GM12873 (cell line): ENCODE data around the gene DDAH2.

ENCODE experiments used
- TF ChIP-seq, protein P1 (sequence below): IDR thresholded peaks from 2 replicates; pipeline ENCODE4 v1.5.1; 2012; ENCODE audit warnings: low read depth, mild to moderate bottlenecking, moderate library complexity, low read length, control low read depth; ENCODE audit not compliant: insufficient read depth; ENCODE audit errors: missing control alignments

The DDAH2 gene

DNA sequence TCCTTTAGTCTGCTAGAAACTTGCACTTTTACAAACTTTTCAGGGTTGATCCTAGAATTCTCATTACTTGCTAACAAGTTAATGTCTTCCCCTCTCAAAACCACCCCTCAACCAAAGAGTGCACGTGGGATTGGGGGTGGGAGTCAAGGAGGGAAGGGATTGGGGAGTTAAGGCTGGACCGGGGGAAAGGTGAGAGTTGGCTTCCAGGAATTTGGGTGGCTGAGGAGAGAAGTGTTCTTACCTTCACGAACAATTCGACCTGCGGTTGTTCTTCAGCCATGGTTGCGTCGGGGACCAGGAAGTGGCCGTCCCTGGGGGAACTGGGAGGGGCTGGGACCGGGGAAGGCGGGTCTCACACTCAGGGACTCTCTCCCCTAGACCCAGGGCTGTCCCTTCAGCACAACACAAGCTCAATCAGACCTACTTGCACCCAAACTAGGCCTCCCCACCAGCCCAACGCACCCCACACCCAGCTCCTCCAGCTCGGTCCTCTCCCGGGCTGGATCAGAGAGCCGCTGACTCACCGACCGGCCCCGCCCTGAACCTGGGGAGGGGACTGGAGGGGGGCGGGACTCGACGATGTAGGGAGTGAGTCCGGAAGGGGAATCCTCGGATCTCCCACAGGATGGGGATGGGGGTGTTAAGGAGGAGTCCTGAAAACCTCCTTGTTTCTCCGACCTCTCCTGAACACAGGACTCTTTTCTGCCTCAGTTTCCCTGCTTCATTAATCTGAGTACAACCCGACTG lies 7.1 kb upstream of the DDAH2 start, which contains the start of gene CLIC1:
Gene CLIC1, minus strand, starts transcription at position 510 of the 747 bp plus-strand sequence. Its CDS starts 230 bp downstream, at position 280.
- TF ChIP-seq, protein P1, sequence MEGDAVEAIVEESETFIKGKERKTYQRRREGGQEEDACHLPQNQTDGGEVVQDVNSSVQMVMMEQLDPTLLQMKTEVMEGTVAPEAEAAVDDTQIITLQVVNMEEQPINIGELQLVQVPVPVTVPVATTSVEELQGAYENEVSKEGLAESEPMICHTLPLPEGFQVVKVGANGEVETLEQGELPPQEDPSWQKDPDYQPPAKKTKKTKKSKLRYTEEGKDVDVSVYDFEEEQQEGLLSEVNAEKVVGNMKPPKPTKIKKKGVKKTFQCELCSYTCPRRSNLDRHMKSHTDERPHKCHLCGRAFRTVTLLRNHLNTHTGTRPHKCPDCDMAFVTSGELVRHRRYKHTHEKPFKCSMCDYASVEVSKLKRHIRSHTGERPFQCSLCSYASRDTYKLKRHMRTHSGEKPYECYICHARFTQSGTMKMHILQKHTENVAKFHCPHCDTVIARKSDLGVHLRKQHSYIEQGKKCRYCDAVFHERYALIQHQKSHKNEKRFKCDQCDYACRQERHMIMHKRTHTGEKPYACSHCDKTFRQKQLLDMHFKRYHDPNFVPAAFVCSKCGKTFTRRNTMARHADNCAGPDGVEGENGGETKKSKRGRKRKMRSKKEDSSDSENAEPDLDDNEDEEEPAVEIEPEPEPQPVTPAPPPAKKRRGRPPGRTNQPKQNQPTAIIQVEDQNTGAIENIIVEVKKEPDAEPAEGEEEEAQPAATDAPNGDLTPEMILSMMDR, result no peak

DNA sequence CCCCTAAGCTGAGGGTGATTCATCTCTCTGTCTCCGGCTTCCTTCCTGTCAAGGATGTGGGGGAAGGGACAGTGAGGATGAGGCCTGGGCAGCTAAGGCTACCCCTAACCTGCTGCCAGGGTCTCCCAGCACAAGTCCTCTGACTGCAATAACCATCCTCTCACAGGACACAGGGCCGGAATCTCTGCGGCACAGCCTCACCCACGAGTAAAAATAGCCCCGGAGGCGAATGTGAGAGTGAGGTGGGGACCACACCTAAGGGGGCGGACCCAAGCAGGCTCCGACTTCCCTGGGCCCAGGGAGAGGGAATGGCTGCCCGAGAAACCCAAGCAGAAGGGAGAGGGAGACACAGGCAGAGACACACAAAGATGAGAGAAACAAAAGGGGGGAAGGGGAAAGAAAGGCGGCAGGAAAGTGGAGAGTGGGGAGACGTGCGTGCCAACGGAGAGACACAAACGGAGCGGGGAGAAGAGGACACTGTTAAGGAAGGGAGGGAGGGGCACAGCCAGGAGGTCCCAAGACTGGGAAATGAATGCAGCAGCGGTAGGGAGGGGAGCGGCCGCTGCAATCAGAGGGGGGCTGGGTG lies 5.8 kb upstream of the DDAH2 start:
- TF ChIP-seq, protein P1, result no peak

DNA sequence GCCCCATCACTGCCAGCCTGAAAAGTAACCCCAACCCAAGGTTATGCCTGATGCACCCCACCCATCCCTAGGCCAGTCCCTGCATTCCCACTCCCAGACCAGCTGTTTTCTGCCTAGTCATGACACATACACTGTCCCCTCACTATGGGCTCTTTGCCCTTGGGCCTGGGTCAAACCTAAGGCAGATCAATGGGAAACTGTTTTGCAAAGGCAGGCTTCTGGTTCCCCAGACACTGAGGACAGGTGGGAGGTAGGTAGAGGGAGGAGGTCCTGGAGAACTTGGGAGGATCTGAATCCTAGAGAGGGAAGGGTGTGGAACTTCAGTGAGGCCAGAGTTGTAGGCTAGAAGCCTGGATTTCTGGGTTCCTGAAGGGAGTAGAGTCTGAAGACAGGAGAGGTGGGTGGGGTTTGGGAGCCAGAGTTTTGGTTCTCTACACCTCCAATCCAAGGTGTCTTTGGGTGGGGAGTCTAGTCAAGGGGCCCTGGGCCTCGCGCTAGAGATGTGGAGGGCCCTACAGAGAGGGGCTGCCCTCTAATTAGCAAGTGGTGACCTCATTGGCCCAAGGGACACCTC lies 5.2 kb upstream of the DDAH2 start:
- TF ChIP-seq, protein P1, result no peak

DNA sequence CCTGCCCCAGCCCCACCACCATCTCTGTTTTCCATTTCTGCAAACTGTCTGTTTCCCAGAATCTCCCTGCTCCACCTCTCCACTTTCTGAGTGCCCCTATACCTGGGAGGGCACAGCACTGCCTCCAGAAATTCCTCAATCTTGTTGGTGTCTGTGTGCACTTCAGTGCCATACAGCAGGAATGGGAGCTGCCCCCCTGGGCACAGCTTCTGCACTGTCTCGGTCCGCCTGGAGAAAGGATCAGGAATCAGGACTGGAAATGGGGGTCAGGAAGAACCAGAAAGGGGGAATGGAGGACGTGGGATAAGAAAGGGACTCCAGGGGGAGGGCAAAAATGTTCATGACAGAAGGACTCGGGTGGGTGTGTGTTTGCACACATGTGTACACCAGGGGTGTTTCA lies 4.6 kb upstream of the DDAH2 start:
- TF ChIP-seq, protein P1, result no peak

DNA sequence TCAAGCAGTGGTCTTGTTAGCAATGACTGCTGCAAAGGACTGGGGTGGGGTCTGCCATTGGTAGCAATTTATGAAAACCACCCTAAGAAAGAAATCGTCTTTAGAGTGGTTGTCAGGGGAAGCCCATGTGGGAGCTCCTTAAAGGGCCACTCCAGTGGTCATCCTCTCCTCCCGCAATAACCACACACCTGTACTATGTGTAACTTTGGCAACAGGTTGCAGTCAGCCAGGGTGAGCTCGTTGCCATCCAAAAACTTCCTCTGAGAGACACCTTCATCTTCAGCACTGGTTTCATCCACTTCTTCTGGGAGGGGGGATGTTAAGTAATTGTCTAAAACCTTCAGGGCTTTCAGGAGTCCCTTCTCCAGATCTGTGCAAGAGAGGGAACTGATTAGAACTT lies 2.9 kb upstream of the DDAH2 start:
- TF ChIP-seq, protein P1, result no peak

DNA sequence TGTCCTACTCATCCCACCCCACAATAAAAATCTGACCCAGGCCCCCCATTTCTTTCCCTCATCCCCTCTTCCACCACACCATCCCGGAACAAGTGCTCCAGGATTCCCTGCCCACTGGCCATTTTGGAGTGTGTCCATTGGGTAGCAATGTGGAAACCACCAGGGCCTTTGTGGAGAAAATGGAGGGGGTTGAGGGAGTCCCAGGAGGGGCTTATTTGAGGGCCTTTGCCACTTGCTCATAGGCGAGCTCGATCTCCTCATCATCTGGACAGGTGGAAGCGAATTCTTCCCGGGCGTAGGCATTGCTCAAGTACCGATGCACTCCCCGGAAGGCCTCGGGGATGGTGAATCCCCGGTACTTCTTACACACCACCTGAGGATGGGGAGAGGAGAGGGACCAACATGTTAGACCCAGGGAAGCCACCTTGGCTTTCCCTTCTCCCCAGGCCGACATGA lies 1.6 kb upstream of the DDAH2 start:
- TF ChIP-seq, protein P1, result no peak

DNA sequence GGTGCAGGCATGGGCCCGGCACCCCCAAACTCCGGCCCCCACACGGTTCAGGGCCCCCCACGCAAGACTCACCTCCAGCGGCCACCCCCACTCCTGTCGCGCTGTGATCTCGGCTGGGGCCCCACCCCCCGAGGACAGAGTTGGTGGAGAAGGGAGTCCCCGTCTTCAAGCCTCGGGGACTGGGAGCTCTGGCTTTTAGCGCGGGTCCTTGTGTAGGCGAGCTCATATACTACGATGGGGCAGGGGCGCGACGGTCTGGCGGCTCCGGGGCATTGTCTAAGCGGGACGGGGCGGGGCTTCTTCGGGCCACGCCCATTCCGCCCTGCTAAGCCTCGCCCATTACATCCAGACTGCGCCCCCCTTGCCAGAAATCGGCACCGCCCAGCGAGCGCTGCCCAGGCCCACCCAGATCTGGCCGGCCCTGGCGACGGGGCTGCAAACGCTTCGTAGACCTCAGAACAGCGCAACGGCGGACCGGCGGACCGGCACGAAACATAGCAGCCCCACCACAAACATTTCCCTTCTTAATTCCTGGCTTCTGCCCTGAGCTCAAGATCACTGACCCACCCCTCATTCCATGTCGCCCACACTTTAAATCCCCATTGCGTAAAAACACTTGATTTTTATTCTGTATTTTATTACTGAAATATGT lies 1.0 kb upstream of the DDAH2 start:
- TF ChIP-seq, protein P1, result no peak
